ENCODE measurements around the gene SUN3. TPM values are rescaled to one million over a fixed set of nuclear protein-coding genes. Genes with fewer than 3 reads are reported as not detected.
A peak's percentile ranks its signal among the peaks of the same experiment; 100 is the strongest.

Gene SUN3
- total RNA-seq, 1 donor from 2014 or later, result not detected

- no peaks in the 10 kb centered on the region for H3K36me3 Mint-ChIP-seq (ENCODE audit: low read depth)
- H3K9me3 Mint-ChIP-seq (ENCODE audit: low read depth), result no peaks in the 10 kb centered on the region
- peak within 1 kb of the TSS; percentile 77 for H3K4me3 Mint-ChIP-seq (ENCODE audit: unreplicated experiment)
- peaks cover 6% of the 10 kb centered on the region for H3K4me1 Mint-ChIP-seq (ENCODE audit: low read depth)
- TF ChIP-seq, protein P1, sequence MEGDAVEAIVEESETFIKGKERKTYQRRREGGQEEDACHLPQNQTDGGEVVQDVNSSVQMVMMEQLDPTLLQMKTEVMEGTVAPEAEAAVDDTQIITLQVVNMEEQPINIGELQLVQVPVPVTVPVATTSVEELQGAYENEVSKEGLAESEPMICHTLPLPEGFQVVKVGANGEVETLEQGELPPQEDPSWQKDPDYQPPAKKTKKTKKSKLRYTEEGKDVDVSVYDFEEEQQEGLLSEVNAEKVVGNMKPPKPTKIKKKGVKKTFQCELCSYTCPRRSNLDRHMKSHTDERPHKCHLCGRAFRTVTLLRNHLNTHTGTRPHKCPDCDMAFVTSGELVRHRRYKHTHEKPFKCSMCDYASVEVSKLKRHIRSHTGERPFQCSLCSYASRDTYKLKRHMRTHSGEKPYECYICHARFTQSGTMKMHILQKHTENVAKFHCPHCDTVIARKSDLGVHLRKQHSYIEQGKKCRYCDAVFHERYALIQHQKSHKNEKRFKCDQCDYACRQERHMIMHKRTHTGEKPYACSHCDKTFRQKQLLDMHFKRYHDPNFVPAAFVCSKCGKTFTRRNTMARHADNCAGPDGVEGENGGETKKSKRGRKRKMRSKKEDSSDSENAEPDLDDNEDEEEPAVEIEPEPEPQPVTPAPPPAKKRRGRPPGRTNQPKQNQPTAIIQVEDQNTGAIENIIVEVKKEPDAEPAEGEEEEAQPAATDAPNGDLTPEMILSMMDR (IDR thresholded peaks at IDR 0.05), result peak; percentile 60
- peaks cover 38% of the 10 kb centered on the region for H3K27me3 Mint-ChIP-seq (ENCODE audit: low read depth)
- DNase-seq (ENCODE audit: low spot score), result peak; percentile 97
- peak within 1 kb of the TSS; percentile 41 for H3K27ac Mint-ChIP-seq (ENCODE audit: unreplicated experiment)
These were observed 6.5 kb upstream of the SUN3 start, which contains the start of gene C7orf57 for GRCh38 chr7:48035301-48035966. TSS of gene C7orf57 (plus strand) at chr7:48035543. CDS start at chr7:48036309, 766 bp downstream.

GRCh38 chr7:48033922-48034321, 5.0 kb upstream of the SUN3 start:
- H3K9me3 Mint-ChIP-seq (ENCODE audit: low read depth), result no peaks in the 10 kb centered on the region
- no peak overlapping the region for H3K4me3 Mint-ChIP-seq (ENCODE audit: unreplicated experiment)
- peaks cover 49% of the 10 kb centered on the region for H3K27me3 Mint-ChIP-seq (ENCODE audit: low read depth)
- no peak overlapping the region for H3K27ac Mint-ChIP-seq (ENCODE audit: unreplicated experiment)
- TF ChIP-seq, protein P1 (IDR thresholded peaks at IDR 0.05), result no peak
- no peak for DNase-seq (ENCODE audit: low spot score)
- no peaks in the 10 kb centered on the region for H3K36me3 Mint-ChIP-seq (ENCODE audit: low read depth)
- H3K4me1 Mint-ChIP-seq (ENCODE audit: low read depth), result peaks cover 6% of the 10 kb centered on the region

GRCh38 chr7:48031111-48031510, 2.2 kb upstream of the SUN3 start:
- H3K36me3 Mint-ChIP-seq (ENCODE audit: low read depth), result no peaks in the 10 kb centered on the region
- H3K27ac Mint-ChIP-seq (ENCODE audit: unreplicated experiment), result no peak overlapping the region
- peaks cover 4% of the 10 kb centered on the region for H3K9me3 Mint-ChIP-seq (ENCODE audit: low read depth)
- DNase-seq (ENCODE audit: low spot score), result no peak
- peaks cover 5% of the 10 kb centered on the region for H3K4me1 Mint-ChIP-seq (ENCODE audit: low read depth)
- H3K4me3 Mint-ChIP-seq (ENCODE audit: unreplicated experiment), result no peak overlapping the region
- H3K27me3 Mint-ChIP-seq (ENCODE audit: low read depth), result peaks cover 48% of the 10 kb centered on the region
- TF ChIP-seq, protein P1 (IDR thresholded peaks at IDR 0.05), result no peak

DNA sequence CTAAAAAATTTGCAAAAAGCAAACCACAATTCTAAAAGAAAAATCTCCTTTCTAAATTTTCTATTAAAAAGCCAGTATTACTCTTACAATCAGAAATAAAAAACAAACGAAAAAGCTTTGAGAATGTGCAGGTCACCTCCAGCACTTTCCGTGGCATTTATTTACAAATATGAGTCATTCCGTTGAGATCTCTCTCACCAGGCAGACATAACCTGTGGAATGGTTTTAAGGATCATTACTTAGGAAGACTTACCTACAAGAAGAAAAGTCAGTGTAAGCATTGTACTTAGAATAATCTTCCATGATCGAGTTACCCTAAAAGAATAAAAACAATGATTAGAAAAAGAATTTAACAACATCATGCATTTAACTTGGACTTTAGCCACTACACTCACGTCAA, 3.3 kb downstream of the SUN3 start:
- DNase-seq (ENCODE audit: low spot score), result no peak
- peaks cover 51% of the 10 kb centered on the region for H3K27me3 Mint-ChIP-seq (ENCODE audit: low read depth)
- peaks cover 5% of the 10 kb centered on the region for H3K36me3 Mint-ChIP-seq (ENCODE audit: low read depth)
- no peak overlapping the region for H3K27ac Mint-ChIP-seq (ENCODE audit: unreplicated experiment)
- TF ChIP-seq, protein P1 (IDR thresholded peaks at IDR 0.05), result no peak
- H3K4me1 Mint-ChIP-seq (ENCODE audit: low read depth), result no peaks in the 10 kb centered on the region
- no peak overlapping the region for H3K4me3 Mint-ChIP-seq (ENCODE audit: unreplicated experiment)
- H3K9me3 Mint-ChIP-seq (ENCODE audit: low read depth), result peaks cover 31% of the 10 kb centered on the region

DNA sequence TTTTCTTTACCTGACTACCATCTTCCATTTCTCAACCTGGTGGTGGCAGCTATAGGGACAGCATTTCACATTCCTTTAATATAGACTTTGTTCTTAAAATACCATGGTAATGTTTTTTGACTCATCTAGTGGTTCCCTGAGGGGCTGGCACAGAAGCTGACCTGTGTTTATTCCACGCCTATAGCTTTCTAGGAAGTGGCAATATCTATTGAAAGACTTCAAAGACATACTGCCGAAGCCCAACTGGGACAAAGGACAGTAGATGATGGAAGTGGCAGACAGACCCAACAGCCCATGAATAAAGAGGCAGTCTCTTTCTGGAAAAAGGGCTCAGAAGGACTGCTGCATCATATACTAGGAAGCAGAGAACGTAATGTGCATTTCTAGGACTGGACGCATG, 11.2 kb downstream of the SUN3 start:
- no peak for DNase-seq (ENCODE audit: low spot score)
- Mint-ChIP-seq H3K4me3 (ENCODE audit: unreplicated experiment) (no peak overlapping the region), H3K4me1 (ENCODE audit: low read depth) (peaks cover 10% of the 10 kb centered on the region), H3K36me3 (ENCODE audit: low read depth) (peaks cover 9% of the 10 kb centered on the region), H3K27me3 (ENCODE audit: low read depth) (peaks cover 30% of the 10 kb centered on the region), H3K9me3 (ENCODE audit: low read depth) (peaks cover 28% of the 10 kb centered on the region), H3K27ac (ENCODE audit: unreplicated experiment) (no peak overlapping the region)
- TF ChIP-seq, protein P1 (IDR thresholded peaks at IDR 0.05), result no peak
